Endothelial cell of umbilical vein (primary cell): Measurements from ENCODE around the gene UNC45A. TPM values are rescaled to one million over a fixed set of nuclear protein-coding genes. Genes with fewer than 3 reads are reported as not detected.

ENCODE experiments used
- BruUV-seq: library from RNA; stranded (reverse); fragments of 400-500 nt; replicated peaks from 2 replicates; lab custom pipeline; 2021; lab: Mats Ljungman, UMichigan
- CTCF ChIA-PET: fragments of 300-600, 350-600 bp; sonication (Branson Sonifier 250); formaldehyde crosslinking; loops from one replicate; lab custom pipeline; 2021; ENCODE audit warnings: antibody characterized with exemption, inconsistent platforms; lab: Charles Lee
- POLR2A ChIA-PET: fragments of 300-600, 350-600 bp; sonication (Branson Sonifier 250); formaldehyde crosslinking; loops from one replicate; lab custom pipeline; 2021; ENCODE audit warnings: antibody characterized with exemption, inconsistent platforms; lab: Charles Lee
- DNase-seq: peaks from one replicate; pipeline ENCODE4 v3.0.0-alpha.2; 2011; ENCODE audit warnings: low read depth, low spot score
- FAIRE-seq: peaks from 2 replicates; lab custom pipeline; 2011; peaks lifted over from hg19 to GRCh38; lab: Jason Lieb, UNC
- H2AFZ ChIP-seq: 2 replicates; pipeline ENCODE4 v1.6.0; 2012; ENCODE audit warnings: low read depth, low read length, control low read depth, inconsistent platforms
- H3K27ac ChIP-seq: 2 replicates; pipeline ENCODE4 v1.5.1; 2011; ENCODE audit warnings: low read depth, mild to moderate bottlenecking, control low read depth, low read length, moderate library complexity; ENCODE audit not compliant: insufficient read depth
- H3K27me3 ChIP-seq, 2 experiments: 2 replicates each; pipeline versions ENCODE4 v1.6.0 to v1.6.1; 2011; ENCODE audit warnings: low read length in 2 of 2, mixed read lengths in 1 of 2; ENCODE audit not compliant: control insufficient read depth in 2 of 2, insufficient read depth in 2 of 2
- H3K36me3 ChIP-seq, 2 experiments: 2 replicates in 1 of 2; 3 replicates in 1 of 2; pipeline ENCODE4 v1.5.1; 2011; ENCODE audit warnings: low read length in 2 of 2, mild to moderate bottlenecking in 1 of 2, moderate library complexity in 1 of 2; ENCODE audit not compliant: control insufficient read depth in 2 of 2, insufficient read depth in 2 of 2; ENCODE audit errors: extremely low read depth in 1 of 2
- H3K4me1 ChIP-seq: 3 replicates; pipeline ENCODE4 v1.5.1; 2011; ENCODE audit warnings: mild to moderate bottlenecking, low read length; ENCODE audit not compliant: control insufficient read depth, insufficient read depth; ENCODE audit errors: extremely low read depth
- H3K4me2 ChIP-seq: 2 replicates; pipeline ENCODE4 v1.6.1; 2011; ENCODE audit warnings: low read length, control low read depth, mixed read lengths; ENCODE audit not compliant: insufficient read depth
- H3K4me3 ChIP-seq, 3 experiments: fragments of 200-600 bp in 1 of 3; sonication (generic), shearing (Covaris generic) in 1 of 3; replicated peaks in 1 of 3; 2 replicates each; pipeline ENCODE4 v1.5.1; 2011 to 2016; ENCODE audit warnings: control low read depth in 3 of 3, low read length in 3 of 3, mild to moderate bottlenecking in 2 of 3, inconsistent platforms in 1 of 3, low read depth in 1 of 3, moderate library complexity in 1 of 3; ENCODE audit not compliant: insufficient read depth in 1 of 3
- H3K79me2 ChIP-seq: 2 replicates; pipeline ENCODE4 v1.6.0; 2012; ENCODE audit warnings: low read length, inconsistent platforms; ENCODE audit not compliant: control insufficient read depth, insufficient read depth
- H3K9ac ChIP-seq: replicated peaks from 2 replicates; pipeline ENCODE3; 2011; ENCODE audit warnings: low read length, control low read depth; ENCODE audit not compliant: insufficient read depth; ENCODE audit errors: extremely low read depth
- H3K9me1 ChIP-seq: replicated peaks from 3 replicates; pipeline ENCODE4 v1.6.0; 2011; ENCODE audit warnings: mild to moderate bottlenecking, low read length; ENCODE audit not compliant: control insufficient read depth, insufficient read depth; ENCODE audit errors: extremely low read depth
- H3K9me3 ChIP-seq: replicated peaks from 2 replicates; pipeline ENCODE4 v1.5.1; 2012; ENCODE audit warnings: low read length, inconsistent platforms; ENCODE audit not compliant: control insufficient read depth, insufficient read depth
- H4K20me1 ChIP-seq: replicated peaks from 2 replicates; pipeline ENCODE3; 2011; ENCODE audit warnings: mild to moderate bottlenecking, low read length; ENCODE audit not compliant: control insufficient read depth, insufficient read depth; ENCODE audit errors: extremely low read depth
- CTCF ChIP-seq, 2 donors: IDR thresholded peaks; 1 replicate in 1 of 2; 2 replicates in 1 of 2; pipeline ENCODE4 v1.5.1; 2011; ENCODE audit warnings: low read length in 2 of 2, mild to moderate bottlenecking in 2 of 2, moderate library complexity in 2 of 2, control low read depth in 1 of 2, inconsistent platforms in 1 of 2, low read depth in 1 of 2; ENCODE audit not compliant: insufficient read depth in 1 of 2; ENCODE audit errors: extremely low read depth in 1 of 2
- EZH2 ChIP-seq: IDR thresholded peaks from 2 replicates; pipeline ENCODE4 v1.6.1; 2012; ENCODE audit warnings: borderline replicate concordance, low read depth, mild to moderate bottlenecking, moderate library complexity, low read length, inconsistent platforms; ENCODE audit not compliant: severe bottlenecking
- FOS ChIP-seq: IDR thresholded peaks from 2 replicates; pipeline ENCODE4 v1.6.1; 2011; ENCODE audit warnings: mild to moderate bottlenecking, low read length, moderate library complexity, borderline replicate concordance; ENCODE audit not compliant: insufficient read depth
- GATA2 ChIP-seq: IDR thresholded peaks from 2 replicates; pipeline ENCODE4 v1.7.0; 2011; ENCODE audit warnings: low read depth, mild to moderate bottlenecking, moderate library complexity, mixed read lengths, low read length; ENCODE audit not compliant: insufficient read length, insufficient read depth
- JUN ChIP-seq: IDR thresholded peaks from 2 replicates; pipeline ENCODE4 v1.6.1; 2011; ENCODE audit warnings: borderline replicate concordance, low read depth; ENCODE audit not compliant: insufficient read length, insufficient read depth
- MAX ChIP-seq: IDR thresholded peaks from 2 replicates; pipeline ENCODE4 v1.6.1; 2011; ENCODE audit not compliant: insufficient read depth, insufficient read length
- MYC ChIP-seq: IDR thresholded peaks from one replicate; pipeline ENCODE4 v1.6.1; 2011; ENCODE audit warnings: mild to moderate bottlenecking, low read depth, low read length
- POLR2A ChIP-seq: IDR thresholded peaks from 2 replicates; pipeline ENCODE4 v1.6.1; 2012; ENCODE audit warnings: low read depth, mild to moderate bottlenecking, control low read depth, low read length
- POLR2AphosphoS5 ChIP-seq: IDR thresholded peaks from 2 replicates; pipeline ENCODE4 v1.6.1; 2012; ENCODE audit warnings: low read depth, mild to moderate bottlenecking, control low read depth, low read length, moderate library complexity; ENCODE audit not compliant: insufficient read depth
- dilution Hi-C: fragments of 300-500 bp; cut with MboI; formaldehyde crosslinking; loops from one replicate; pipeline ENCODE4 v1.15.0; 2019; ENCODE audit warnings: low sequenced_read_pairs; ENCODE audit not compliant: extremely low pct_ligation_motif_present
- intact Hi-C: fragments of 100-400 bp; cut with micrococcal nuclease; formaldehyde crosslinking; loops from one replicate; pipeline ENCODE4 v1.10.0; 2022
- polyA plus RNA-seq, 4 experiments: library from polyadenylated mRNA; depleted of rRNA in 3 of 4; stranded (reverse) in 3 of 4; unstranded in 1 of 4; fragments of >200 nt; gene quantifications; 2 replicates each; pipeline versions ENCODE4 v1.2.1 to v1.2.3, GENCODE V29; 2011 to 2012; ENCODE audit warnings: missing spikeins in 1 of 4
- total RNA-seq: library from RNA; stranded (reverse); gene quantifications from 2 replicates; pipeline ENCODE4 v1.2.3, GENCODE V29; 2021

UNC45A gene
- total and polyA plus RNA-seq, 2 donors (not counting 3 experiments of a cell fraction or from before 2014, with no cell fraction given): 103 to 106 TPM

GRCh38 chr15:90889736-90890456 lies 45.2 kb upstream of the UNC45A start:
- Histone ChIP-seq H4K20me1 (no peaks in the 10 kb centered on the region), H3K79me2 (peaks cover 10% of the 10 kb centered on the region), H3K9me3 (no peaks in the 10 kb centered on the region), H3K27me3 (no peaks in the 10 kb centered on the region), H3K4me2 (no peak overlapping the region), H2AFZ (no peak overlapping the region), H3K36me3 (peaks cover 10 to 47% of the 10 kb centered on the region in 2 experiments), H3K4me3 (no peak overlapping the region), H3K9me1 (no peaks in the 10 kb centered on the region), H3K4me1 (peaks cover 15% of the 10 kb centered on the region), H3K27ac (no peak overlapping the region), H3K9ac (no peak overlapping the region)
- TF ChIP-seq GATA2 (no peak), CTCF (IDR thresholded peaks at IDR 0.05; ENCODE audit: extremely low read depth in 1 of 2, insufficient read depth in 1 of 2, low read depth in 1 of 2, low read length in 2 of 2) (no peak), POLR2A (no peak), FOS (no peak), MAX (no peak), MYC (no peak), JUN (no peak), POLR2AphosphoS5 (no peak), EZH2 (no peak)
- ChIA-PET CTCF (interaction anchor here (1.5 to 3.7 kb wide), 2 partner anchors 42 to 242 kb away, joined by 3 to 18 read pairs; partner anchors contain the start of gene HDDC3), POLR2A (no interaction called here)
- intact Hi-C loops (loop anchor here (5.0 to 10.0 kb wide), 2 partner anchors 355 to 393 kb away; no protein-coding TSS in a partner anchor), dilution Hi-C loops (no loop called here)
- DNase-seq (no peak), FAIRE-seq (no peak)
- no TSS peak for BruUV-seq
